GM12873 (cell line): ENCODE data around the gene AFF4.

ENCODE experiments used
- CTCF ChIP-seq: IDR thresholded peaks from 2 replicates; pipeline ENCODE4 v1.5.1; 2012; ENCODE audit warnings: low read depth, mild to moderate bottlenecking, moderate library complexity, low read length, control low read depth; ENCODE audit not compliant: insufficient read depth; ENCODE audit errors: missing control alignments

AFF4 gene

GRCh38 chr5:132853323-132853722 lies 110.1 kb downstream of the AFF4 start:
- no peak for TF ChIP-seq CTCF

GRCh38 chr5:132850066-132850465 lies 113.4 kb downstream of the AFF4 start:
- TF ChIP-seq CTCF: no peak

GRCh38 chr5:132849347-132849746 lies 114.1 kb downstream of the AFF4 start:
- TF ChIP-seq CTCF: no peak

GRCh38 chr5:132848270-132848669 lies 115.2 kb downstream of the AFF4 start:
- no peak for TF ChIP-seq CTCF

GRCh38 chr5:132841305-132841704 lies 122.1 kb downstream of the AFF4 start:
- no peak for TF ChIP-seq CTCF

- no peak for TF ChIP-seq CTCF
These were observed 122.5 kb downstream of the AFF4 start for GRCh38 chr5:132840896-132841295.

- no peak for TF ChIP-seq CTCF
These were observed 123.1 kb downstream of the AFF4 start for GRCh38 chr5:132840313-132840712.
